Tibial nerve (tissue), 4 donors: Measurements from ENCODE around the gene CLCA1. TPM values are rescaled to one million over a fixed set of nuclear protein-coding genes. Genes with fewer than 3 reads are reported as not detected.

Source experiments
- DNase-seq, 2 donors: peaks; one replicate each; pipeline ENCODE4 v3.0.0-alpha.2; 2019; ENCODE audit warnings: low spot score in 2 of 2
- H3K27ac ChIP-seq, 4 donors: fragments of 200-600 bp; sonication (generic) in 3 of 4; one replicate each; pipeline ENCODE4 v1.5.1; 2017 to 2019; ENCODE audit warnings: mild to moderate bottlenecking in 1 of 4
- H3K27me3 ChIP-seq, 2 donors: fragments of 200-600 bp; sonication (generic) in 1 of 2; one replicate each; pipeline versions ENCODE4 v1.5.1 to v1.6.0; 2017 to 2019
- H3K36me3 ChIP-seq, 3 donors: fragments of 200-600 bp; sonication (generic); one replicate each; pipeline ENCODE4 v1.5.1; 2018 to 2019
- H3K4me1 ChIP-seq, 4 donors: fragments of 200-600 bp; sonication (generic) in 3 of 4; one replicate each; pipeline ENCODE4 v1.5.1; 2017 to 2019
- H3K4me3 ChIP-seq, 4 donors: fragments of 200-600 bp; sonication (generic) in 3 of 4; one replicate each; pipeline ENCODE4 v1.5.1; 2017 to 2019; ENCODE audit warnings: mild to moderate bottlenecking in 1 of 4, moderate library complexity in 1 of 4
- H3K9me3 ChIP-seq, 4 donors: fragments of 200-600 bp; sonication (generic) in 3 of 4; one replicate each; pipeline ENCODE4 v1.5.1; 2017 to 2019
- EP300 ChIP-seq, 2 donors: sonication (generic); formaldehyde crosslinking; IDR thresholded peaks; one replicate each; pipeline ENCODE4 v1.6.1; 2017; ENCODE audit warnings: antibody characterized with exemption in 2 of 2, mild to moderate bottlenecking in 1 of 2
- POLR2A ChIP-seq, 2 donors: fragments of 450-650 bp; IDR thresholded peaks; one replicate each; pipeline ENCODE4 v1.6.1; 2017; ENCODE audit warnings: antibody characterized with exemption in 2 of 2, mild to moderate bottlenecking in 2 of 2, moderate library complexity in 2 of 2
- WGBS, 2 donors: methylation state at CpG; one replicate each; pipeline ENCODE4 v1.1.5; 2018; 5-methylcytosine and 5-hydroxymethylcytosine counted together
- total RNA-seq, 4 donors: library from RNA; depleted of rRNA; stranded (reverse); fragments of >200 nt; gene quantifications; one replicate each; pipeline ENCODE4 v1.1.0, GENCODE V29; 2016
- TF ChIP-seq, protein P1 (sequence below), 5 experiments: fragments of 200-600 bp in 3 of 5; fragments of 450-650 bp in 2 of 5; sonication (generic) in 3 of 5; IDR thresholded peaks; one replicate each; pipeline ENCODE4 v1.5.1; 2016 to 2019; ENCODE audit warnings: antibody characterized with exemption in 5 of 5, mild to moderate bottlenecking in 3 of 5, moderate library complexity in 2 of 5

The CLCA1 gene
- total RNA-seq, 4 donors from 2014 or later, result not detected

DNA sequence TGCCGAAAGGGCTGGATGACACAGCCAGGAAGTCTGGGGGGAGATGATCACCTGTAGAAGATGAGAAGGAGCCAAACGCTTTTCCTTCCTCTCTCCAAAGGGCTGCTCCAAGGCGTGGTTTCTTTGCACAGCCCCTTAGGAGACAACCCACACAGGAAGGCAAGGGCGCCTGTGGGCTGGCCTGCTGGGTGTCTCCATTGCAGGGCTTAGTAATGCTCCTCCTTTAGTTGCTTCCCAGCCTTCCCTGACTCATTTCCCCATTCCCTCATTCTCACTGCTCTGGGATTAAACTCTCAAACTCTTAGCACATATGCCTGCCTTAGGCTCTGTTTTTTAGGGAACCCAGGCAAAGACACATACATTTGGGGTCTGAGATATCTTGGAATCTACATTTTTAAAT, 1.7 kb upstream of the CLCA1 start:
- no peaks in the 10 kb centered on the region for H3K9me3 ChIP-seq
- WGBS, 2 donors, result 81 to 82% methylated on average over 4 of the region's 4 CpGs

DNA sequence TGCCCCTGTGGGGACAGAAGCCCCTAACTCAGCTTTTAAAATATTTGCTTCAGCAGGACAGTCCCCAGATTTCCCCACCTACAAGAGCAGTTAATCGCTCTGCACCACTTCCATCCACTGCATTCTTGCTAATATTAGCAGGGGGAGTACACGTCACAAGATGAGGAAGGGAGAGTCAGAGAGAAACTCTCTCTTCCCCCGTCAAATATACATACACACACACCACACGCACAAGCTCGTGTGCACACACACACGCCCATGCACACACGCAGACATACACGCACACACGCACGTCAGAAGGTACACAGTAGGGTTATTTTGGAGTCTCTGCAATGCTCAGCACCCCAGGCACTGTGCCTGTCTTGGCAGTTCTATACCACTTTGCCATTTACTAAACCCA, 2.1 kb downstream of the CLCA1 start:
- Histone ChIP-seq H3K4me3 (no peak overlapping the region), H3K36me3 (no peaks in the 10 kb centered on the region), H3K27ac (no peak overlapping the region), H3K27me3 (no peaks in the 10 kb centered on the region), H3K4me1 (no peaks in the 10 kb centered on the region), H3K9me3 (no peaks in the 10 kb centered on the region)
- 90 to 93% methylated on average over 10 of the region's 10 CpGs for WGBS, 2 donors
- DNase-seq, result no peak
- TF ChIP-seq POLR2A (IDR thresholded peaks at IDR 0.05) (no peak), EP300 (IDR thresholded peaks at IDR 0.05) (no peak)
- TF ChIP-seq, protein P1, sequence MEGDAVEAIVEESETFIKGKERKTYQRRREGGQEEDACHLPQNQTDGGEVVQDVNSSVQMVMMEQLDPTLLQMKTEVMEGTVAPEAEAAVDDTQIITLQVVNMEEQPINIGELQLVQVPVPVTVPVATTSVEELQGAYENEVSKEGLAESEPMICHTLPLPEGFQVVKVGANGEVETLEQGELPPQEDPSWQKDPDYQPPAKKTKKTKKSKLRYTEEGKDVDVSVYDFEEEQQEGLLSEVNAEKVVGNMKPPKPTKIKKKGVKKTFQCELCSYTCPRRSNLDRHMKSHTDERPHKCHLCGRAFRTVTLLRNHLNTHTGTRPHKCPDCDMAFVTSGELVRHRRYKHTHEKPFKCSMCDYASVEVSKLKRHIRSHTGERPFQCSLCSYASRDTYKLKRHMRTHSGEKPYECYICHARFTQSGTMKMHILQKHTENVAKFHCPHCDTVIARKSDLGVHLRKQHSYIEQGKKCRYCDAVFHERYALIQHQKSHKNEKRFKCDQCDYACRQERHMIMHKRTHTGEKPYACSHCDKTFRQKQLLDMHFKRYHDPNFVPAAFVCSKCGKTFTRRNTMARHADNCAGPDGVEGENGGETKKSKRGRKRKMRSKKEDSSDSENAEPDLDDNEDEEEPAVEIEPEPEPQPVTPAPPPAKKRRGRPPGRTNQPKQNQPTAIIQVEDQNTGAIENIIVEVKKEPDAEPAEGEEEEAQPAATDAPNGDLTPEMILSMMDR (IDR thresholded peaks at IDR 0.05), result no peak

More for the DNA sequence above, 1.7 kb upstream of the CLCA1 start:
- H3K4me3 ChIP-seq, result no peak overlapping the region
- DNase-seq, result no peak
- no peaks in the 10 kb centered on the region for H3K27me3 ChIP-seq
- no peaks in the 10 kb centered on the region for H3K4me1 ChIP-seq
- TF ChIP-seq, protein P1 (IDR thresholded peaks at IDR 0.05), result no peak
- TF ChIP-seq EP300 (IDR thresholded peaks at IDR 0.05) (no peak), POLR2A (IDR thresholded peaks at IDR 0.05) (no peak)
- no peak overlapping the region for H3K27ac ChIP-seq
- no peaks in the 10 kb centered on the region for H3K36me3 ChIP-seq

DNA sequence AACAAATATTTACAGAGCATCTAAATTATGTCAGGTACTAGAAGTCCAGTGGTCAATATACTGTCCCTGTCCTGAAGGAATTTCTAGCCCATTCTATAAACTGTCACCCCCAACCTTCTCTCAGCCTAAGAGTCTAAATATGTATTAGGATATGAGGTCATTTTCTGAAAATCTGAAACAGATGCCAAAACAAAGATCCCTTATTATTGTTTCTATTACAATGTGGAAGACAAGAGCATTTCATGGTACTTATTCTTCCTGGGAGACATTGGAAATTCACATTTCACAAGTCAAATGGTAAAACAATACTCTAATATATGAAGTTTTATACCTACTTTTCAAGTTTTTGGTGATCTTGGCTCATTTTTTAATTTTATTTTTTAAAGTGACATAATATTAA, 2.6 kb downstream of the CLCA1 start:
- no peak overlapping the region for H3K4me3 ChIP-seq
- no peaks in the 10 kb centered on the region for H3K9me3 ChIP-seq
- H3K27me3 ChIP-seq, result no peaks in the 10 kb centered on the region
- H3K36me3 ChIP-seq, result no peaks in the 10 kb centered on the region
- no peak for DNase-seq
- TF ChIP-seq EP300 (IDR thresholded peaks at IDR 0.05) (no peak), POLR2A (IDR thresholded peaks at IDR 0.05) (no peak)
- TF ChIP-seq, protein P1 (IDR thresholded peaks at IDR 0.05), result no peak
- no peaks in the 10 kb centered on the region for H3K4me1 ChIP-seq
- H3K27ac ChIP-seq, result no peak overlapping the region

DNA sequence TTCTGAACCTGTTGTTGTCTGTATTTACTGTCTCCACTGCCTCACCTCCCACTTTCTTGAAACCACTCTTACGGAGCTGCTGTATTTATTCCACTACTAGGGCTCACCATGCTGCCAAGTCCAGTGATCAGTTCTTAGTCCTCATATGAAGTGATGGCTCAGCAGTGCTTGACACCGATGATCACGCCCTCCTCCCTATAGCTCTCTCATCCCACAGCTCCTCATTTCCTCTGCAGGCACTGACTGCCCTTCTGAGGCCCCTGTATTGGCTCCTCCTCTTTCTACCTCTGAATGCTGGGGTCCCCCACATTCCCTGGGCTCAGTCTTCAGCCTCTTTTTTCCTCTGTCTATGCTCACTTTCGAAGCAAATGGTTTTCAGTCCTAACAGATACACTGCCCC, 3.4 kb downstream of the CLCA1 start:
- TF ChIP-seq, protein P1 (IDR thresholded peaks at IDR 0.05), result no peak
- TF ChIP-seq EP300 (IDR thresholded peaks at IDR 0.05) (no peak), POLR2A (IDR thresholded peaks at IDR 0.05) (no peak)
- Histone ChIP-seq H3K4me1 (no peaks in the 10 kb centered on the region), H3K4me3 (no peak overlapping the region), H3K9me3 (no peaks in the 10 kb centered on the region), H3K27ac (no peak overlapping the region), H3K27me3 (no peaks in the 10 kb centered on the region), H3K36me3 (no peaks in the 10 kb centered on the region)
- no peak for DNase-seq
- 66 to 71% methylated on average over 4 of the region's 4 CpGs for WGBS, 2 donors

DNA sequence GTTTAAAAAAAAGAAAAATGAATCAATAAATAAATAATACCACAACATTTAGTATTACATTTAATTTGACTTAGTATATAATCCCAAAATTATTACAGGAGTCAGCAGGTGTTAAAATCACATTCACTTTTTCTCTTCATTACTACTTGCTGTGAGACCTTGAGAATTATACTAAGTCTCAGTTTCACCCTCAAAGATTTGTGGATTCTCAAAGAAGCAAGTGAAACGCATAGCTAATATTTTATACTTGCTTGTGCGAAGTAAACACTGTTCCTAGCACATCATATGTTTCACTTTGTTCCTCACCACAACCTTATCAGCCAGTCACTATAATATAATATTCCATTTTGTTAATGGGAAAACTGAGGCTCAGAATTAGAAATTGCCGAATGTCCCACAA, 4.0 kb downstream of the CLCA1 start:
- H3K4me3 ChIP-seq, result no peak overlapping the region
- no peaks in the 10 kb centered on the region for H3K4me1 ChIP-seq
- H3K36me3 ChIP-seq, result no peaks in the 10 kb centered on the region
- H3K27me3 ChIP-seq, result no peaks in the 10 kb centered on the region
- H3K27ac ChIP-seq, result no peak overlapping the region
- WGBS, 2 donors, result 62% methylated on average over 3 of the region's 3 CpGs
- DNase-seq, result no peak
- H3K9me3 ChIP-seq, result no peaks in the 10 kb centered on the region
- TF ChIP-seq POLR2A (IDR thresholded peaks at IDR 0.05) (no peak), EP300 (IDR thresholded peaks at IDR 0.05) (no peak)
- TF ChIP-seq, protein P1 (IDR thresholded peaks at IDR 0.05), result no peak
